Skin epidermis (tissue), 12 donors: ENCODE measurements around the gene MRTFA.

Experiments
- H3K27ac ChIP-seq, 21 experiments: fragments of 200-600 bp; sonication (generic) in 11 of 21; one replicate each; pipeline ENCODE4 v1.5.0; 2020; ENCODE audit warnings: mild to moderate bottlenecking in 3 of 21, inconsistent platforms in 2 of 21, moderate library complexity in 2 of 21
- H3K4me3 ChIP-seq, 7 experiments: fragments of 200-600 bp; sonication (generic) in 2 of 7; one replicate each; pipeline ENCODE4 v1.5.0; 2020; ENCODE audit warnings: inconsistent platforms in 2 of 7, mild to moderate bottlenecking in 2 of 7, moderate library complexity in 1 of 7

Gene MRTFA

GRCh38 chr22:40425082-40425481 is 211.4 kb downstream of the MRTFA start:
- Histone ChIP-seq H3K4me3 (no peak overlapping the region), H3K27ac (peak overlapping the region in 6 of 21 experiments; percentile 2 to 48 (median 18))

- Histone ChIP-seq H3K27ac (peak overlapping the region in 1 of 21 experiments; percentile 33), H3K4me3 (no peak overlapping the region)
Observed at GRCh38 chr22:40423882-40424640, 212.5 kb downstream of the MRTFA start.

GRCh38 chr22:40423310-40423688 is 213.2 kb downstream of the MRTFA start:
- Histone ChIP-seq H3K27ac (no peak overlapping the region), H3K4me3 (no peak overlapping the region)

- peak overlapping the region in 1 of 21 experiments; percentile 41 for H3K27ac ChIP-seq
Observed at GRCh38 chr22:40422558-40423309, 213.8 kb downstream of the MRTFA start.

GRCh38 chr22:40421941-40422340 is 214.6 kb downstream of the MRTFA start:
- H3K27ac ChIP-seq, result no peak overlapping the region
- H3K4me3 ChIP-seq, result no peak overlapping the region

More at GRCh38 chr22:40422558-40423309, 213.8 kb downstream of the MRTFA start:
- H3K4me3 ChIP-seq, result no peak overlapping the region

- no peak overlapping the region for H3K27ac ChIP-seq
- H3K4me3 ChIP-seq, result no peak overlapping the region
Observed at GRCh38 chr22:40421082-40421350, 215.5 kb downstream of the MRTFA start.

GRCh38 chr22:40420341-40421081 is 216.0 kb downstream of the MRTFA start:
- Histone ChIP-seq H3K27ac (no peak overlapping the region), H3K4me3 (no peak overlapping the region)

GRCh38 chr22:40419718-40420117 is 216.8 kb downstream of the MRTFA start:
- no peak overlapping the region for H3K4me3 ChIP-seq
- H3K27ac ChIP-seq, result no peak overlapping the region

- Histone ChIP-seq H3K4me3 (no peak overlapping the region), H3K27ac (peak overlapping the region in 1 of 21 experiments; percentile 23)
Observed at GRCh38 chr22:40418366-40419201, 217.9 kb downstream of the MRTFA start.

GRCh38 chr22:40417881-40418280 is 218.6 kb downstream of the MRTFA start:
- Histone ChIP-seq H3K27ac (peak overlapping the region in 2 of 21 experiments; percentile 0 to 23), H3K4me3 (no peak overlapping the region)

GRCh38 chr22:40417041-40417440 is 219.5 kb downstream of the MRTFA start:
- Histone ChIP-seq H3K4me3 (no peak overlapping the region), H3K27ac (peak overlapping the region in 3 of 21 experiments; percentile 0 to 23 (median 4))

GRCh38 chr22:40416636-40417035 is 219.9 kb downstream of the MRTFA start:
- peak overlapping the region in 1 of 21 experiments; percentile 1 for H3K27ac ChIP-seq
- no peak overlapping the region for H3K4me3 ChIP-seq

- peak overlapping the region in 5 of 21 experiments; percentile 1 to 51 (median 27) for H3K27ac ChIP-seq
Observed at GRCh38 chr22:40416267-40416570, 220.3 kb downstream of the MRTFA start.

GRCh38 chr22:40415531-40416266 is 220.8 kb downstream of the MRTFA start:
- no peak overlapping the region for H3K4me3 ChIP-seq
- peak overlapping the region in 10 of 21 experiments; percentile 1 to 51 (median 37) for H3K27ac ChIP-seq

More at GRCh38 chr22:40416267-40416570, 220.3 kb downstream of the MRTFA start:
- H3K4me3 ChIP-seq, result no peak overlapping the region

GRCh38 chr22:40414838-40415505 is 221.5 kb downstream of the MRTFA start:
- H3K4me3 ChIP-seq, result no peak overlapping the region
- H3K27ac ChIP-seq, result peak overlapping the region in 10 of 21 experiments; percentile 4 to 51 (median 30)

- H3K4me3 ChIP-seq, result no peak overlapping the region
- H3K27ac ChIP-seq, result peak overlapping the region in 5 of 21 experiments; percentile 4 to 51 (median 38)
Observed at GRCh38 chr22:40414311-40414710, 222.2 kb downstream of the MRTFA start.

- peak overlapping the region in 2 of 21 experiments; percentile 27 to 38 for H3K27ac ChIP-seq
Observed at GRCh38 chr22:40413873-40414272, 222.6 kb downstream of the MRTFA start.

GRCh38 chr22:40412441-40412840 is 224.1 kb downstream of the MRTFA start:
- Histone ChIP-seq H3K4me3 (no peak overlapping the region), H3K27ac (peak overlapping the region in 1 of 21 experiments; percentile 8)

More at GRCh38 chr22:40413873-40414272, 222.6 kb downstream of the MRTFA start:
- H3K4me3 ChIP-seq, result no peak overlapping the region
